Measurements from ENCODE around the gene SSNA1.

The SSNA1 gene

GRCh38 chr9:137198051-137198901, 9.8 kb downstream of the SSNA1 start:
- Histone ChIP-seq H3K4me1 (ENCODE audit: control insufficient read depth in 2 of 2, insufficient read depth in 1 of 2, low read depth in 1 of 2, low read length in 2 of 2) (peaks cover 21 to 28% of the 10 kb centered on the region in 2 donors), H4K91ac (ENCODE audit: low read depth, low read length, poor library complexity) (no peak overlapping the region), H2BK120ac (ENCODE audit: low read depth, low read length) (no peak overlapping the region), H3K27me3 (ENCODE audit: control insufficient read depth in 3 of 3, insufficient read depth in 3 of 3, low read depth in 1 of 3, low read length in 3 of 3) (no peaks in the 10 kb centered on the region), H3K18ac (ENCODE audit: low read length) (no peak overlapping the region), H3K4me3 (ENCODE audit: low read length in 2 of 2) (peak overlapping the region in 1 of 2 donors; percentile 9), H3K27ac (replicated peaks; ENCODE audit: low read length) (no peak overlapping the region), H3K23ac (ENCODE audit: low read depth, low read length, poor library complexity) (peak overlapping the region; percentile 8), H2BK12ac (ENCODE audit: low read length) (peak overlapping the region; percentile 41), H2AK5ac (ENCODE audit: low read depth, low read length) (peak overlapping the region; percentile 37), H3K9me3 (replicated peaks in 1 of 2; ENCODE audit: control insufficient read depth in 2 of 2, insufficient read depth in 1 of 2, low read depth in 1 of 2, low read length in 2 of 2) (no peaks in the 10 kb centered on the region), H2BK5ac (ENCODE audit: low read length) (peak overlapping the region; percentile 71), H3K9ac (ENCODE audit: low read depth, low read length, poor library complexity) (peak overlapping the region; percentile 60), H4K8ac (ENCODE audit: low read depth, low read length) (no peak overlapping the region), H3K79me1 (ENCODE audit: low read depth, low read length) (peaks cover 26% of the 10 kb centered on the region), H3K36me3 (replicated peaks in 1 of 2; ENCODE audit: control insufficient read depth in 2 of 2, insufficient read depth in 2 of 2, low read length in 2 of 2) (peaks cover 0 to 3% of the 10 kb centered on the region in 2 donors), H3K4ac (ENCODE audit: low read length) (no peak overlapping the region), H3K4me2 (ENCODE audit: insufficient read depth, low read length, poor library complexity, severe bottlenecking) (no peak overlapping the region), H2BK15ac (ENCODE audit: low read length) (no peak overlapping the region), H3K14ac (ENCODE audit: low read length) (no peak overlapping the region), H2AFZ (ENCODE audit: low read length) (no peak overlapping the region)
- no peak for DNase-seq (ENCODE audit: low spot score)
- WGBS, 2 donors (ENCODE audit: extremely low coverage in 2 of 2, insufficient read length in 2 of 2, insufficient replicate concordance in 1 of 2) = no CpG with 5 or more reads among the region's 19 CpGs

- Histone ChIP-seq H4K8ac (ENCODE audit: low read depth, low read length) (no peak overlapping the region), H3K14ac (ENCODE audit: low read length) (peak overlapping the region; percentile 56), H2AK5ac (ENCODE audit: low read depth, low read length) (peak overlapping the region; percentile 37), H3K27me3 (ENCODE audit: control insufficient read depth in 3 of 3, insufficient read depth in 3 of 3, low read depth in 1 of 3, low read length in 3 of 3) (no peaks in the 10 kb centered on the region), H2AFZ (ENCODE audit: low read length) (no peak overlapping the region), H2BK5ac (ENCODE audit: low read length) (peak overlapping the region; percentile 71), H3K9ac (ENCODE audit: low read depth, low read length, poor library complexity) (no peak overlapping the region), H2BK15ac (ENCODE audit: low read length) (no peak overlapping the region), H3K4me3 (ENCODE audit: low read length in 2 of 2) (peak overlapping the region in 1 of 2 donors; percentile 71), H3K36me3 (replicated peaks in 1 of 2; ENCODE audit: control insufficient read depth in 2 of 2, insufficient read depth in 2 of 2, low read length in 2 of 2) (peaks cover 0 to 8% of the 10 kb centered on the region in 2 donors), H2BK120ac (ENCODE audit: low read depth, low read length) (no peak overlapping the region), H2BK12ac (ENCODE audit: low read length) (peak overlapping the region; percentile 41), H3K4me1 (ENCODE audit: control insufficient read depth in 2 of 2, insufficient read depth in 1 of 2, low read depth in 1 of 2, low read length in 2 of 2) (peaks cover 21 to 28% of the 10 kb centered on the region in 2 donors), H3K79me1 (ENCODE audit: low read depth, low read length) (peaks cover 23% of the 10 kb centered on the region), H3K18ac (ENCODE audit: low read length) (no peak overlapping the region), H3K23ac (ENCODE audit: low read depth, low read length, poor library complexity) (peak overlapping the region; percentile 8), H3K4ac (ENCODE audit: low read length) (no peak overlapping the region), H3K27ac (replicated peaks; ENCODE audit: low read length) (no peak overlapping the region), H4K91ac (ENCODE audit: low read depth, low read length, poor library complexity) (no peak overlapping the region), H3K4me2 (ENCODE audit: insufficient read depth, low read length, poor library complexity, severe bottlenecking) (no peak overlapping the region), H3K9me3 (replicated peaks in 1 of 2; ENCODE audit: control insufficient read depth in 2 of 2, insufficient read depth in 1 of 2, low read depth in 1 of 2, low read length in 2 of 2) (no peaks in the 10 kb centered on the region)
- WGBS, 2 donors (ENCODE audit: extremely low coverage in 2 of 2, insufficient read length in 2 of 2, insufficient replicate concordance in 1 of 2) = no CpG with 5 or more reads among the region's 11 CpGs
- no peak for DNase-seq (ENCODE audit: low spot score)
Observed at GRCh38 chr9:137198902-137199283, 10.4 kb downstream of the SSNA1 start.

DNA sequence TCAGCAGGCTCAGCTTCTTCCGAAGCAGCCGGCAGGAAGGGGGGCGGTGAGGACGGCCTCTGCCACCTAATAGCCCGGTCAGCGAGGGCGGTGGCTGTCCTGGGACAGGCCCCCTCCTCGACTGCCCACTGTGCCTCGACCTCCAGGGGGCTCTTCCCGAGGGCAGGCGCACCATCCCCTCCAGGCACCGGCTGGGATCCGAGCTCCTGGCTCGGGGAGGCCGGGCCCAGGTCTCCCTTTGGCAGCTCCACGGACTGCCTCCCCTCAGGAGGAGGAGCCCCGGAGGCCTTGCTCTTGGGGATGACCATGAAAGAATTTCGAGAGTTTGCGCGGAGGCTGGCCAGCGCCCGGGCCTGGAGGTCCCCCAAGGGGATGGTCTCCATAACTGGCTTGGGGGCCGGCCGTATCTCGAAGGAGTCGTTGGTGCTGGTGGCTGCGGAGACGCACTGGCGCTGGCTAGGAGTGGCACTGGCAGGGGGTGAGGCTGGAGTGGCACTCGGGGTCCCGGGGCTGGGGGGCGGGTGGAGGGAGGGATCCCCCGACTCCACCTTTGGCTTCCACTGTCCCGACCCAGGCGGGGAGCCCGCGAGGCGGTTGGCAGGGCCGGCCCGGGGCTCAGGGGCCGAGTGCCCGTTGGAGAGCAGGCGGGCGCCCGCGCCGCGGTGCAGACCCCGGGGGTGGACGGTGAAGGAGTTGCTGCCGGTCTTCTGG, 11.1 kb downstream of the SSNA1 start:
- Histone ChIP-seq H3K36me3 (replicated peaks in 1 of 2; ENCODE audit: control insufficient read depth in 2 of 2, insufficient read depth in 2 of 2, low read length in 2 of 2) (peaks cover 3 to 13% of the 10 kb centered on the region in 2 donors), H3K4me3 (ENCODE audit: low read length in 2 of 2) (peak overlapping the region; percentile 71 to 75), H3K4me1 (ENCODE audit: control insufficient read depth in 2 of 2, insufficient read depth in 1 of 2, low read depth in 1 of 2, low read length in 2 of 2) (peaks cover 20 to 32% of the 10 kb centered on the region in 2 donors), H2BK15ac (ENCODE audit: low read length) (no peak overlapping the region), H4K91ac (ENCODE audit: low read depth, low read length, poor library complexity) (no peak overlapping the region), H2AK5ac (ENCODE audit: low read depth, low read length) (no peak overlapping the region), H2BK120ac (ENCODE audit: low read depth, low read length) (no peak overlapping the region), H2BK12ac (ENCODE audit: low read length) (peak overlapping the region; percentile 58), H3K27me3 (ENCODE audit: control insufficient read depth in 3 of 3, insufficient read depth in 3 of 3, low read depth in 1 of 3, low read length in 3 of 3) (no peaks in the 10 kb centered on the region), H3K18ac (ENCODE audit: low read length) (peak overlapping the region; percentile 17), H3K4me2 (ENCODE audit: insufficient read depth, low read length, poor library complexity, severe bottlenecking) (peak overlapping the region; percentile 91), H3K27ac (replicated peaks; ENCODE audit: low read length) (no peak overlapping the region), H3K23ac (ENCODE audit: low read depth, low read length, poor library complexity) (peak overlapping the region; percentile 55), H2AFZ (ENCODE audit: low read length) (no peak overlapping the region), H3K14ac (ENCODE audit: low read length) (peak overlapping the region; percentile 56), H3K79me1 (ENCODE audit: low read depth, low read length) (peaks cover 19% of the 10 kb centered on the region), H3K9me3 (replicated peaks in 1 of 2; ENCODE audit: control insufficient read depth in 2 of 2, insufficient read depth in 1 of 2, low read depth in 1 of 2, low read length in 2 of 2) (no peaks in the 10 kb centered on the region), H2BK5ac (ENCODE audit: low read length) (peak overlapping the region; percentile 71), H3K9ac (ENCODE audit: low read depth, low read length, poor library complexity) (peak overlapping the region; percentile 70), H4K8ac (ENCODE audit: low read depth, low read length) (no peak overlapping the region), H3K4ac (ENCODE audit: low read length) (peak overlapping the region; percentile 37)
- WGBS, 2 donors (ENCODE audit: extremely low coverage in 2 of 2, insufficient read length in 2 of 2, insufficient replicate concordance in 1 of 2) = no CpG with 5 or more reads among the region's 51 CpGs
- no peak for DNase-seq (ENCODE audit: low spot score)
